Left ventricle myocardium inferior (tissue), 1 donor: Measurements from ENCODE around the gene SLC38A1. TPM values are rescaled to one million over a fixed set of nuclear protein-coding genes. Genes with fewer than 3 reads are reported as not detected.

Experiments
- DNase-seq: peaks from one replicate; pipeline ENCODE4 v3.0.0-alpha.2; 2020
- H3K27ac ChIP-seq: fragments of 200-600 bp; replicated peaks from 2 replicates; pipeline ENCODE4 v1.8.0; 2021
- H3K27me3 ChIP-seq: fragments of 200-600 bp; 2 replicates; pipeline ENCODE4 v1.8.0; 2021; ENCODE audit warnings: low read depth
- H3K36me3 ChIP-seq: fragments of 200-600 bp; 2 replicates; pipeline ENCODE4 v1.8.0; 2021
- H3K4me1 ChIP-seq: fragments of 200-600 bp; 2 replicates; pipeline ENCODE4 v1.8.0; 2021
- H3K4me3 ChIP-seq: fragments of 200-600 bp; 2 replicates; pipeline ENCODE4 v1.8.0; 2021; ENCODE audit warnings: mild to moderate bottlenecking, moderate library complexity
- H3K9me3 ChIP-seq: fragments of 200-600 bp; replicated peaks from 2 replicates; pipeline ENCODE4 v1.8.0; 2021
- intact Hi-C: fragments of 100-400 bp; cut with micrococcal nuclease; formaldehyde crosslinking; loops from one replicate; pipeline ENCODE4 v1.11.0; 2022
- total RNA-seq: library from RNA; stranded (reverse); fragmentation: NEBNext Ultra II Directional; extraction: Animal tissue kit (Norgen Biotek cat#: 25700); gene quantifications from one replicate; pipeline ENCODE4 v1.2.1, GENCODE V29; 2021
- TF ChIP-seq, protein P1 (sequence below): fragments of 200-600 bp; IDR thresholded peaks from 2 replicates; pipeline ENCODE4 v1.8.0; 2021; ENCODE audit warnings: antibody characterized with exemption, mild to moderate bottlenecking, borderline replicate concordance
- donor health status: DM: no; HTN: yes; CAD: no; lungs with severe emphysema.

Gene SLC38A1
- total RNA-seq, 1 donor from 2014 or later: 134 TPM

DNA sequence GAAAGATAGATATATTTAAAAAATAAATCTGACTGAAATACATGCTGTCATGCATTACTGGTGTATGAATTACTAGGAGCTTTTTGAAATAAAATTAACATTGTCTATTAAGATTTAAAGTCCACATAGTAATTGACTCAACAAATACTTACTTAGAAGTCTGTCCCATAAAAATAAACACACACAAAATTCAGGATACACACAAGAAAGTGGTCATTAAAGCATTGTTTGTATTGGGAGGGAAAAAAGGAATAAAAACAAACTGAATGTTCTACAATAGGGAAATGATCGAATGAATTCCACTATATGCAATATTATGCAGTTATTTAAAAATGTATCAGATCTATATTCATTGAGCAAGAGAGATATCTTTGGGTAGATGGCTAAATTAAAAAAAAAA is 118.9 kb downstream of the SLC38A1 start:
- Histone ChIP-seq H3K27ac (no peak overlapping the region), H3K9me3 (no peaks in the 10 kb centered on the region), H3K4me1 (no peaks in the 10 kb centered on the region), H3K36me3 (no peaks in the 10 kb centered on the region), H3K27me3 (no peaks in the 10 kb centered on the region), H3K4me3 (no peak overlapping the region)
- DNase-seq: no peak
- intact Hi-C loops: no loop called here
- TF ChIP-seq, protein P1, sequence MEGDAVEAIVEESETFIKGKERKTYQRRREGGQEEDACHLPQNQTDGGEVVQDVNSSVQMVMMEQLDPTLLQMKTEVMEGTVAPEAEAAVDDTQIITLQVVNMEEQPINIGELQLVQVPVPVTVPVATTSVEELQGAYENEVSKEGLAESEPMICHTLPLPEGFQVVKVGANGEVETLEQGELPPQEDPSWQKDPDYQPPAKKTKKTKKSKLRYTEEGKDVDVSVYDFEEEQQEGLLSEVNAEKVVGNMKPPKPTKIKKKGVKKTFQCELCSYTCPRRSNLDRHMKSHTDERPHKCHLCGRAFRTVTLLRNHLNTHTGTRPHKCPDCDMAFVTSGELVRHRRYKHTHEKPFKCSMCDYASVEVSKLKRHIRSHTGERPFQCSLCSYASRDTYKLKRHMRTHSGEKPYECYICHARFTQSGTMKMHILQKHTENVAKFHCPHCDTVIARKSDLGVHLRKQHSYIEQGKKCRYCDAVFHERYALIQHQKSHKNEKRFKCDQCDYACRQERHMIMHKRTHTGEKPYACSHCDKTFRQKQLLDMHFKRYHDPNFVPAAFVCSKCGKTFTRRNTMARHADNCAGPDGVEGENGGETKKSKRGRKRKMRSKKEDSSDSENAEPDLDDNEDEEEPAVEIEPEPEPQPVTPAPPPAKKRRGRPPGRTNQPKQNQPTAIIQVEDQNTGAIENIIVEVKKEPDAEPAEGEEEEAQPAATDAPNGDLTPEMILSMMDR: no peak

DNA sequence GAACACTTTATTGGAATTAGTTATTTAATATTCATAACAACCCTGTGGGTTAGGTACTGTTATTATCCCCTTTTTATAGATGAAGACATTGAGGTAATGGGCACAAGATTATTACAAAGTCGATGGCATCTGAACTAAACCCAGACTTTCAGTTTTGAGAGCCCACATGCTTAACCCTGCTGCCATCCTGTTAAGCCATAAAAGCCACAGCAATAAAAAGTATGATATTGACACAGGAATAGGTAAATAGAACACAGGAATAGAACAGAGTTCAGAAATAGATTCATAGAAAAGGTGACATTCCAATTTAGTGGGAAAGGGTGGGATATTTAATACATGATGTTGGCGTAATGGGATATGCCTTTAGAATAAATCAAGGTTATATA is 119.8 kb downstream of the SLC38A1 start:
- H3K27ac ChIP-seq: no peak overlapping the region
- H3K4me3 ChIP-seq: no peak overlapping the region
- DNase-seq: no peak
- H3K4me1 ChIP-seq: no peaks in the 10 kb centered on the region
- intact Hi-C loops: no loop called here
- H3K36me3 ChIP-seq: no peaks in the 10 kb centered on the region
- TF ChIP-seq, protein P1: no peak
- no peaks in the 10 kb centered on the region for H3K9me3 ChIP-seq
- H3K27me3 ChIP-seq: no peaks in the 10 kb centered on the region

DNA sequence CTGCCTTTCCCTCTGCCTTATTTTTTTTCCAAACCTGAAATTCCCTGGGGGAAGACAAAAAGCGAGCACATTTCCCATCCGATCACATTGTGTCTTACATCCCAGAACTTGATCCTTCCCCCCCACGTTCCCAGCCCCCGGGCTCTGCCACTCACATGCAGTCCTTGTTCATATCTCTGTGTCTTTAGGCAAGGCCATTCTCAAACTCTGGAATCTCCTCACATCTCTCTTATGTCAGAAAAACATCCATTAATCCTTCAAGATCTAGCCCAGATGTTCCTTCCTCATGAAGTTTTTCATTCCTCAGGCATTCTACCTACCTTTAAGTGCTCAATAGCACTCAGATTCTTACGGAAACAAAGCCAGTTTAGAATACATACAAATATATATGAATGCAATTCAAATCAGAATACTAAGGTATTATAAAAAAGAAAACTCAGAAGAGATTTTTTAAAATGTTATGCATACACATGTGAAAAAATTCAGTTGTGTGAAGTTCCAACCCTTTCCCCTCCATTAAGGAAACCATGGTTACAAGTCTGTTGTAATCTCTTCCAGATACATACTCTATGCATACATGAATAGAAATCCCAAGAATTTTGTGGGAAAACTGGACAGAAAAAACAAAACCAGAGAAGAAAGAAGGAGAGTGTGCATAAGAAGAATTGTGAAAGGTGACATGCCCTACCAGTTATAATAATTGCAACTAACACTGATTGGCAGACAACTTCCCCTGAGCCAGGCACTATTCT is 120.3 kb downstream of the SLC38A1 start:
- no peaks in the 10 kb centered on the region for H3K9me3 ChIP-seq
- TF ChIP-seq, protein P1: no peak
- H3K27me3 ChIP-seq: no peaks in the 10 kb centered on the region
- DNase-seq: no peak
- intact Hi-C loops: no loop called here
- no peaks in the 10 kb centered on the region for H3K4me1 ChIP-seq
- H3K36me3 ChIP-seq: no peaks in the 10 kb centered on the region
- H3K4me3 ChIP-seq: no peak overlapping the region
- no peak overlapping the region for H3K27ac ChIP-seq

DNA sequence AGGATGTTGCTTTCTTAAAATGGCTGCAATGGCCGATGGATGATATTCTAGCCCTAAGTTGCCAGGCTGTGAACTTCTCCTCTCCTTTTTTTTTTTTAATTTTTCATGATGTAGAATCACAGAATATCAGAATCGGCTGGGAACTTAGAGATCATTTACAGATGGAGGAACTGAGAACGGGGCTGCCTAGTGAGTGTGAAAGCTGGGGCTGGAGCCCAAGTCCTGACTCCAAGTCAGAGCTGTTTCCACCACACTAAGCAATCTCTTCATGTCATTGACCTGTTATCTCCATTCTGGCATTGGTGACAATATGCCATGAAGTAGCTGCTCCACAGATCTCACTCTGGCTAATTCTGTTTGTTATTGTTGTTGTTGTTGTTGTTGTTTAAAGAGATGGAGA is 121.7 kb downstream of the SLC38A1 start:
- H3K27me3 ChIP-seq: no peaks in the 10 kb centered on the region
- DNase-seq: no peak
- H3K27ac ChIP-seq: no peak overlapping the region
- H3K36me3 ChIP-seq: no peaks in the 10 kb centered on the region
- H3K9me3 ChIP-seq: no peaks in the 10 kb centered on the region
- intact Hi-C loops: no loop called here
- no peaks in the 10 kb centered on the region for H3K4me1 ChIP-seq
- no peak overlapping the region for H3K4me3 ChIP-seq
- TF ChIP-seq, protein P1: no peak

DNA sequence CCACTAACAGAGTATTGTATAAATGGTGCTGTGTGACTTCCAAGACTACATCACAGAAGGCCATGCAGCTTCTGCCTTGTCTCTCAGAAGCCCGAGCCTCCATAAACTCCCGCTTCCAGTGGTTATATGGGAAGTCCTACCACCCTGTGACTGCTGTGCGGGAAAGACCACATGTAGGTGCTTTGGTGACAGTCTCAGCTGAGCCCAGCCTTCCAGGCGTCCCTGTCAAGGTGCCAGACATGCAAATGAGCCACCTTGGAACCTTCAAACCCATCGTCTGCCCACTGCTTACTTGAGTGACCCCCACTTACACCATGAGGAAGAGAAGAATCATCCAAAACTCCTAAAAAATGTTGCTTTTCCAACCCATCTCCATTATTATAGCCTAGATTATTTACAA is 123.0 kb downstream of the SLC38A1 start:
- Histone ChIP-seq H3K27ac (no peak overlapping the region), H3K27me3 (no peaks in the 10 kb centered on the region), H3K9me3 (no peaks in the 10 kb centered on the region), H3K36me3 (no peaks in the 10 kb centered on the region), H3K4me1 (no peaks in the 10 kb centered on the region), H3K4me3 (no peak overlapping the region)
- TF ChIP-seq, protein P1: no peak
- no peak for DNase-seq
- intact Hi-C loops: no loop called here
